ENCODE measurements around the gene GRIA3.

The GRIA3 gene

DNA sequence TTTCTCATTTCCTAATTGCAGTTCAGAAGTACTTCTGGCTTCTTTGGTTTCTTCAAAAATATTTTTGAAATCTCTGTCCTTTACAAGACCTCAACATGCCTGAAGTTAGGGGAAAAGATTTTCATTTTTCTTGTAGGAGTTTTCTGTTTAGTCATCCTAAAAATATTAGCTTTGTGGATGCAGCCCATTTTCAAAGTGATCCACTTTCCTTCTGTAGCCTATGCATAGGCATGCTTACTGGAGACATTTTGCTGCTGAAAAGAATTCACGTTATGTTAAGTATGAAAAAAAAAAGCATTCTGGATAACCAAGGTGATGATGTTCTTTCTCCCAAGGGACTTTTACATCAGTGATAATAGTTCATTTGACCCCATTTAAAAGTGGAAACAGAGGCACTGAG, 303.2 kb downstream of the GRIA3 start:
- Mint-ChIP-seq H3K27me3 (ENCODE audit: low read depth, poor library complexity) (peaks cover 6% of the 10 kb centered on the region), H3K27ac (no peak overlapping the region), H3K4me3 (no peak overlapping the region), H3K4me1 (no peaks in the 10 kb centered on the region), H3K9me3 (peaks cover 28% of the 10 kb centered on the region), H3K36me3 (ENCODE audit: low read depth) (no peaks in the 10 kb centered on the region)
- TF ChIP-seq, protein P1, sequence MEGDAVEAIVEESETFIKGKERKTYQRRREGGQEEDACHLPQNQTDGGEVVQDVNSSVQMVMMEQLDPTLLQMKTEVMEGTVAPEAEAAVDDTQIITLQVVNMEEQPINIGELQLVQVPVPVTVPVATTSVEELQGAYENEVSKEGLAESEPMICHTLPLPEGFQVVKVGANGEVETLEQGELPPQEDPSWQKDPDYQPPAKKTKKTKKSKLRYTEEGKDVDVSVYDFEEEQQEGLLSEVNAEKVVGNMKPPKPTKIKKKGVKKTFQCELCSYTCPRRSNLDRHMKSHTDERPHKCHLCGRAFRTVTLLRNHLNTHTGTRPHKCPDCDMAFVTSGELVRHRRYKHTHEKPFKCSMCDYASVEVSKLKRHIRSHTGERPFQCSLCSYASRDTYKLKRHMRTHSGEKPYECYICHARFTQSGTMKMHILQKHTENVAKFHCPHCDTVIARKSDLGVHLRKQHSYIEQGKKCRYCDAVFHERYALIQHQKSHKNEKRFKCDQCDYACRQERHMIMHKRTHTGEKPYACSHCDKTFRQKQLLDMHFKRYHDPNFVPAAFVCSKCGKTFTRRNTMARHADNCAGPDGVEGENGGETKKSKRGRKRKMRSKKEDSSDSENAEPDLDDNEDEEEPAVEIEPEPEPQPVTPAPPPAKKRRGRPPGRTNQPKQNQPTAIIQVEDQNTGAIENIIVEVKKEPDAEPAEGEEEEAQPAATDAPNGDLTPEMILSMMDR (IDR thresholded peaks at IDR 0.05): no peak
- DNase-seq: no peak

DNA sequence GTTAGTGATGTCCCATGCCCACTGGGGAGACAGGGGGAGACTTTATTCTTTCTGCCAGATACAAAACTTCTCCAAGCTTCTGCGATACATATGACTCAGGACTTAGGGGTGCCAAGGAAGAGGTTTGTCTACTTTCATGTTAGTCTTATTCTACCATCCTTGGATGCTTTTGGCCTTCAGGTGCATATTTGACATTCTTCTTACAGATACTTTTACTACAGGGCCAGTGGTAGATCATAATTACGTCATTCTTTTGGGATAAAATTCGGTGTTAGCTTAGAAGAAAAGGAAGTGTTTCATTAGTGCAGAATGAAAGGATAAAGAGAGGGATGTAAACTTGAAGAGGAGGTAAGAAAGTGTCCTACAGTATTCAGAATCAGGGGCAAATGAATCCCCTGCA, 303.6 kb downstream of the GRIA3 start:
- H3K4me1 Mint-ChIP-seq: no peaks in the 10 kb centered on the region
- peaks cover 6% of the 10 kb centered on the region for H3K27me3 Mint-ChIP-seq (ENCODE audit: low read depth, poor library complexity)
- H3K27ac Mint-ChIP-seq: no peak overlapping the region
- DNase-seq: no peak
- TF ChIP-seq, protein P1 (IDR thresholded peaks at IDR 0.05): no peak
- H3K4me3 Mint-ChIP-seq: no peak overlapping the region
- peaks cover 30% of the 10 kb centered on the region for H3K9me3 Mint-ChIP-seq
- H3K36me3 Mint-ChIP-seq (ENCODE audit: low read depth): no peaks in the 10 kb centered on the region

DNA sequence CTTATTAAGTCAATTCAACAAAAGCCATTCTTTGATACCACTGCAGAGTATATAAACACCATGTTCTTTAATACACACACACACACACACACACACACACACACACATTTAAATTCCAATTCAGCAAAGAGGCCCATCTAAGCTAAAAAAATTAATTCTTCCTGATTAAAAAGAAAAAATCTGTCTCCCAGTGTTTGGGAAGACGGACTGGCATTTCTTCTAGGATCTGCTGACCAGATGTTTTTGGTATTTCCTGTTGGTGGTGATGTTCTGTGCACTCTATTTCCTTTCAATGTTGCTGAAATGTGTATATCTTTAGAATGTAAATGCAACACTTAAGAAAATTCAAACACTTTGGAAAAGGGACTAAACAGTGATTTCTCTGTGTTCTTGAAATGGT, 304.9 kb downstream of the GRIA3 start:
- no peak for DNase-seq

DNA sequence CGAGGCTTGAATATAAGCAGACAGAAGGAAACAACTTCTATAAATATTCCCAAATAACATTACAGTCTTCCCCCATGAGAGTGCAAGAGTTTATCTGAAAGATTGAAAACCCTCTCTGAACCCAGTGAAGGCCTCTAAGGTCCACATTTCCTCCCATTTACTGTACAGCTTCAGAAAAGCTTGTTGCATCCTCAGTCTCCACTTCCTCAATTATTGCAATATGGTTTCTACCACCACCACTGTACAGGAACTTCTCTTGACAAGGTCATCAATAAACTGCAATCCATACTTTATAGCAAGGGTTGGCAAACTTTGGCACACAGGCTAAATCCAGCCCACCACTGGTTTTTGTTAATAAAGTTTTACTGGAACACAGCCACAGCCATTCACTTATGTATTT, 309.8 kb downstream of the GRIA3 start:
- H3K27ac Mint-ChIP-seq: no peak overlapping the region
- H3K4me1 Mint-ChIP-seq: no peaks in the 10 kb centered on the region
- DNase-seq: no peak
- no peak overlapping the region for H3K4me3 Mint-ChIP-seq
- H3K27me3 Mint-ChIP-seq (ENCODE audit: low read depth, poor library complexity): no peaks in the 10 kb centered on the region
- TF ChIP-seq, protein P1 (IDR thresholded peaks at IDR 0.05): no peak
- peaks cover 28% of the 10 kb centered on the region for H3K9me3 Mint-ChIP-seq
- H3K36me3 Mint-ChIP-seq (ENCODE audit: low read depth): no peaks in the 10 kb centered on the region

More for the DNA sequence above, 304.9 kb downstream of the GRIA3 start:
- Mint-ChIP-seq H3K4me3 (no peak overlapping the region), H3K27ac (no peak overlapping the region), H3K9me3 (peaks cover 30% of the 10 kb centered on the region), H3K27me3 (ENCODE audit: low read depth, poor library complexity) (peaks cover 6% of the 10 kb centered on the region), H3K4me1 (no peaks in the 10 kb centered on the region), H3K36me3 (ENCODE audit: low read depth) (no peaks in the 10 kb centered on the region)
- TF ChIP-seq, protein P1 (IDR thresholded peaks at IDR 0.05): no peak

DNA sequence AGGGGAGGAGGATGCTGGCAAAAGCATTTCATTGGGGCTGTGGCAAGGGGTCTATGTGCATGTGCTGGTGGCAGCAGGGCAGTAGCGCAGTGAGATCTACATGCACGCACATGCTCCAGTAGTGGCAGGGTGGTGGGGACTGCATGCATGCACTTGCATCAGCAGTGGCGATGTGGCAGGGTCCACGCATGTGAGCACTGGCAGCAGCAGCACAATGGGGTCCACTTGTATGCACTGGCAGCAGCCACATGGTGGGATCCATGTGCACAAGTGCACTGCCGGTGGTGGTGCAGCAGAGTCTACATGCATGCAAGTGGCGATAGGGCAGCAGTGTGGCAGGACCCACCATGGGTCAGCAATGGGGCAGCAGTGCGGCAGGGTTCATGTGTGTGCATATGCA, 315.7 kb downstream of the GRIA3 start:
- no peak overlapping the region for H3K27ac Mint-ChIP-seq
- H3K4me1 Mint-ChIP-seq: no peaks in the 10 kb centered on the region
- peaks cover 36% of the 10 kb centered on the region for H3K9me3 Mint-ChIP-seq
- H3K27me3 Mint-ChIP-seq (ENCODE audit: low read depth, poor library complexity): no peaks in the 10 kb centered on the region
- DNase-seq: no peak
- H3K4me3 Mint-ChIP-seq: no peak overlapping the region
- no peaks in the 10 kb centered on the region for H3K36me3 Mint-ChIP-seq (ENCODE audit: low read depth)
- TF ChIP-seq, protein P1 (IDR thresholded peaks at IDR 0.05): no peak

DNA sequence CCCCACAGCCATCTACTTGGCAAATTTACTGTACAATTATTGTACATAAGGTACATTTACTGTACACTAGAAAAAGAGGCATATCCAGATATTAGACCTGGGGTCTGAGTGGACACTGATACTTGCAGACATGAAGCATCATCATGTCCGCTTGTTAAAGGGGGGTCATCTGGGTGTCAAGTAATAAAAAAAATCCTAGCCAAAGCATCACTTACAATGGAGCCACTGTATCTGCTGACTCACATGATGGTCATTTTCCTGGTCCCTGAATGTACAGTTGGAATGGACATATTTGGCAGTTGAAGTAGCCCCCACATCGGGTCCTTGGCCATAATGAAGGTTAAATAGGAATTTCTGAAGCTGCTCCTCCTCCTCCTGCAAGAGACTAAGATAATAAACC, 320.0 kb downstream of the GRIA3 start:
- no peak overlapping the region for H3K4me3 Mint-ChIP-seq
- peaks cover 4% of the 10 kb centered on the region for H3K27me3 Mint-ChIP-seq (ENCODE audit: low read depth, poor library complexity)
- peaks cover 46% of the 10 kb centered on the region for H3K9me3 Mint-ChIP-seq
- H3K4me1 Mint-ChIP-seq: no peaks in the 10 kb centered on the region
- TF ChIP-seq, protein P1 (IDR thresholded peaks at IDR 0.05): no peak
- H3K27ac Mint-ChIP-seq: no peak overlapping the region
- no peak for DNase-seq
- no peaks in the 10 kb centered on the region for H3K36me3 Mint-ChIP-seq (ENCODE audit: low read depth)
